ENCODE results near the gene NTRK3. TPM values are rescaled to one million over a fixed set of nuclear protein-coding genes. Genes with fewer than 3 reads are reported as not detected.

NTRK3 gene
- total and polyA plus RNA-seq, 2 experiments from 2014 or later: not detected

- no peak for DNase-seq
- Histone ChIP-seq H3K36me3 (ENCODE audit: low read depth) (no peaks in the 10 kb centered on the region), H3K9ac (no peak overlapping the region), H3K79me2 (ENCODE audit: insufficient read depth) (no peaks in the 10 kb centered on the region), H3K27me3 (replicated peaks; ENCODE audit: insufficient read depth) (peaks cover 40% of the 10 kb centered on the region), H3K9me3 (ENCODE audit: low read depth) (no peaks in the 10 kb centered on the region), H3K4me3 (no peak overlapping the region), H4K20me1 (ENCODE audit: insufficient read depth) (no peaks in the 10 kb centered on the region), H3K9me2 (ENCODE audit: insufficient read depth) (no peaks in the 10 kb centered on the region), H3K4me1 (ENCODE audit: insufficient read depth) (no peaks in the 10 kb centered on the region), H3K4me2 (ENCODE audit: unreplicated experiment) (no peak overlapping the region), H3K27ac (no peak overlapping the region), H2AFZ (no peak overlapping the region), H3F3A (ENCODE audit: insufficient read depth) (no peaks in the 10 kb centered on the region)
- in situ Hi-C loops (cut with MboI): no loop called here
- WGBS, 2 experiments (ENCODE audit: low coverage in 1 of 2, low lambda C conversion rate in 2 of 2, missing lambda C conversion rate in 2 of 2): 2 to 3% methylated on average over 13 of the region's 15 CpGs
- no peak for TF ChIP-seq EZH2 (IDR thresholded peaks at IDR 0.05; ENCODE audit: insufficient read depth, poor library complexity, severe bottlenecking)
- TF ChIP-seq EZH2phosphoT487 (IDR thresholded peaks at IDR 0.05; ENCODE audit: insufficient read depth, low read depth): no peak
Measured at GRCh38 chr15:88284318-88284998, 27.9 kb upstream of the NTRK3 start.

GRCh38 chr15:88282614-88283013 is 26.1 kb upstream of the NTRK3 start:
- Histone ChIP-seq H3K4me2 (ENCODE audit: unreplicated experiment) (no peak overlapping the region), H3K79me2 (ENCODE audit: insufficient read depth) (no peaks in the 10 kb centered on the region), H3K27ac (no peak overlapping the region), H3K4me1 (ENCODE audit: insufficient read depth) (no peaks in the 10 kb centered on the region), H3K9ac (no peak overlapping the region), H3K9me2 (ENCODE audit: insufficient read depth) (no peaks in the 10 kb centered on the region), H4K20me1 (ENCODE audit: insufficient read depth) (no peaks in the 10 kb centered on the region), H3K4me3 (no peak overlapping the region), H3K36me3 (ENCODE audit: low read depth) (no peaks in the 10 kb centered on the region), H3K9me3 (ENCODE audit: low read depth) (no peaks in the 10 kb centered on the region), H3K27me3 (replicated peaks; ENCODE audit: insufficient read depth) (peaks cover 40% of the 10 kb centered on the region), H3F3A (ENCODE audit: insufficient read depth) (no peaks in the 10 kb centered on the region), H2AFZ (no peak overlapping the region)
- in situ Hi-C loops (cut with MboI): no loop called here
- no peak for TF ChIP-seq EZH2phosphoT487 (IDR thresholded peaks at IDR 0.05; ENCODE audit: insufficient read depth, low read depth)
- 17% methylated on average over 5 of the region's 5 CpGs for WGBS, 2 experiments (ENCODE audit: low coverage in 1 of 2, low lambda C conversion rate in 2 of 2, missing lambda C conversion rate in 2 of 2)
- no peak for DNase-seq

GRCh38 chr15:88276821-88277410 is 20.4 kb upstream of the NTRK3 start:
- Histone ChIP-seq H3F3A (ENCODE audit: insufficient read depth) (no peaks in the 10 kb centered on the region), H3K27me3 (replicated peaks; ENCODE audit: insufficient read depth) (peaks cover 6% of the 10 kb centered on the region), H4K20me1 (ENCODE audit: insufficient read depth) (no peaks in the 10 kb centered on the region), H2AFZ (no peak overlapping the region), H3K4me1 (ENCODE audit: insufficient read depth) (no peaks in the 10 kb centered on the region), H3K79me2 (ENCODE audit: insufficient read depth) (no peaks in the 10 kb centered on the region), H3K4me2 (ENCODE audit: unreplicated experiment) (no peak overlapping the region), H3K9me3 (ENCODE audit: low read depth) (no peaks in the 10 kb centered on the region), H3K27ac (no peak overlapping the region), H3K4me3 (no peak overlapping the region), H3K36me3 (ENCODE audit: low read depth) (no peaks in the 10 kb centered on the region), H3K9me2 (ENCODE audit: insufficient read depth) (no peaks in the 10 kb centered on the region), H3K9ac (no peak overlapping the region)
- WGBS, 2 experiments (ENCODE audit: low coverage in 1 of 2, low lambda C conversion rate in 2 of 2, missing lambda C conversion rate in 2 of 2): 31 to 40% methylated on average over 16 of the region's 16 CpGs
- in situ Hi-C loops (cut with MboI): no loop called here
- TF ChIP-seq EZH2 (IDR thresholded peaks at IDR 0.05; ENCODE audit: insufficient read depth, poor library complexity, severe bottlenecking) (no peak), EZH2phosphoT487 (IDR thresholded peaks at IDR 0.05; ENCODE audit: insufficient read depth, low read depth) (no peak)
- no peak for DNase-seq

- in situ Hi-C loops (cut with MboI): no loop called here
- Histone ChIP-seq H3F3A (ENCODE audit: insufficient read depth) (no peaks in the 10 kb centered on the region), H3K4me2 (ENCODE audit: unreplicated experiment) (no peak overlapping the region), H3K27me3 (replicated peaks; ENCODE audit: insufficient read depth) (peaks cover 5% of the 10 kb centered on the region), H3K9me3 (ENCODE audit: low read depth) (no peaks in the 10 kb centered on the region), H3K9me2 (ENCODE audit: insufficient read depth) (no peaks in the 10 kb centered on the region), H2AFZ (no peak overlapping the region), H3K36me3 (ENCODE audit: low read depth) (no peaks in the 10 kb centered on the region), H3K9ac (no peak overlapping the region), H3K4me3 (no peak overlapping the region), H4K20me1 (ENCODE audit: insufficient read depth) (no peaks in the 10 kb centered on the region), H3K27ac (no peak overlapping the region), H3K79me2 (ENCODE audit: insufficient read depth) (no peaks in the 10 kb centered on the region), H3K4me1 (ENCODE audit: insufficient read depth) (no peaks in the 10 kb centered on the region)
- no peak for DNase-seq
- no peak for TF ChIP-seq EZH2 (IDR thresholded peaks at IDR 0.05; ENCODE audit: insufficient read depth, poor library complexity, severe bottlenecking)
- no peak for TF ChIP-seq EZH2phosphoT487 (IDR thresholded peaks at IDR 0.05; ENCODE audit: insufficient read depth, low read depth)
- 50% methylated on average over 9 to 10 of the region's 10 CpGs for WGBS, 2 experiments (ENCODE audit: low coverage in 1 of 2, low lambda C conversion rate in 2 of 2, missing lambda C conversion rate in 2 of 2)
Measured at GRCh38 chr15:88275804-88276203, 19.3 kb upstream of the NTRK3 start.
